GM21360 (cell line): ENCODE data around the gene OR51I2.

Source experiments
- ATAC-seq: cut with Tn5 transposase; IDR thresholded peaks from one replicate; pipeline ENCODE4 v1.9.1; 2021; ENCODE audit warnings: mild to moderate bottlenecking, moderate library complexity; ENCODE audit not compliant: unreplicated experiment

OR51I2 gene, protein sequence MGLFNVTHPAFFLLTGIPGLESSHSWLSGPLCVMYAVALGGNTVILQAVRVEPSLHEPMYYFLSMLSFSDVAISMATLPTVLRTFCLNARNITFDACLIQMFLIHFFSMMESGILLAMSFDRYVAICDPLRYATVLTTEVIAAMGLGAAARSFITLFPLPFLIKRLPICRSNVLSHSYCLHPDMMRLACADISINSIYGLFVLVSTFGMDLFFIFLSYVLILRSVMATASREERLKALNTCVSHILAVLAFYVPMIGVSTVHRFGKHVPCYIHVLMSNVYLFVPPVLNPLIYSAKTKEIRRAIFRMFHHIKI

DNA sequence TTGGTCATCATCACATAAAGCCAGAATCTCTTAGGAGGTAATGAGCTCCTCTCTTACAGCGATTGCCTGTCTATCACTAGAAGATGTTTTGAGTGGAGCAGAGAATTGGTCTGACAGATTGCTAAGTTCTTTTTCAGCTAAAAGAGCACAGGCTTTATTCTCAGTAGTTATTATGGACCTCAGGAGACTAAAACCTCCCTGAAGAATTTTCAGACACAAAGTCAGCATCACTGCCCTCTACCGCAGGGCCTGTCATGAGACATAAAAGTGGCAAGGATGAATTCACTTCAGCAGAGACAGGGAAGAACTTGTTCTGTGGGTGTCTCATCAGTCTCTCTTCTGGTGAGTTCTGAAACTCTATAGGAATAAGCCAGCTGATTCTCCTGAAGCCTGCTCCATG is at the start of gene OR51I2:
Gene OR51I2 (plus strand): TSS at position 301 of the 400 bp plus-strand sequence. CDS start 4,166 bp downstream, outside the sequence.
- ATAC-seq: no peak

DNA sequence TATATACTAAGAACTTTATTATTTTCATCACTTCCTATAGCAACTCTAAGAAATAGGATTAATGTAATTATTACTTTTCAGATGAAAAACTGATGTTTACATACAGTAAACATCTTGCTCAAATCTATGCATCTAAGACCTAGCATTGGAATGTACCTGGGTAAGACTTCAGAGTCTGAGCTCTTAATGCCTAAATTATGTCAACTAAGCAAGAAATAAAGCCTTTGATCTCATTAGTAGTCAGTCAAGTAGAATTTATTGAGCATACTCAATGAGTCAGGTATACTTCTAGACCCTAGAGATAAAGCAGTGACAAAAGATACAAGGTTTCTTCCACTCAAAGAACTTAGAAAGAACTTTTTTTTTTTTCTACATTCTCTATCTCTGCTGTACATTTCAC is 44.0 kb upstream of the OR51I2 start:
- no peak for ATAC-seq

- no peak for ATAC-seq
Observed at GRCh38 chr11:5420993-5421392, 28.1 kb upstream of the OR51I2 start.

DNA sequence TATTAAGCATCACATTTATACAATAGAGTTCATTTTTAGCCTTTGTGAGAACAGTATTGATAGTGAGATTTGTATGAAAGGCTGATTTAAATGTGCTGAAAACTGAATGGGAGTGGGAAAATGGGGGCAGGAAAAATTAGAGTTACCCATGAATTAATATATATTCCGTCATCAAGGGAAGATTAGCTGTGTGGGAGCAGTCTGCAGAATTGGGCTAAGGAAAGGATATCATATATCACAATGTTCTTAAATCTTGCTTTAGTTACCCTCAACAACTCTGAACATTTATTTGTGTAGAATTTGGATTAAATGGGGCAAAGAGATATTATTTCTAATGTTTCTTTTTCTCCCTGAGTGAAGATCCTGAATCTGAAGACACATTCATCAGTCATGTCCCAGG is 27.3 kb upstream of the OR51I2 start, which contains the start of gene OR51Q1:
Gene OR51Q1 (plus strand): TSS at position 301 of the 400 bp plus-strand sequence. CDS start 90 bp downstream, at position 391.
- ATAC-seq: no peak

DNA sequence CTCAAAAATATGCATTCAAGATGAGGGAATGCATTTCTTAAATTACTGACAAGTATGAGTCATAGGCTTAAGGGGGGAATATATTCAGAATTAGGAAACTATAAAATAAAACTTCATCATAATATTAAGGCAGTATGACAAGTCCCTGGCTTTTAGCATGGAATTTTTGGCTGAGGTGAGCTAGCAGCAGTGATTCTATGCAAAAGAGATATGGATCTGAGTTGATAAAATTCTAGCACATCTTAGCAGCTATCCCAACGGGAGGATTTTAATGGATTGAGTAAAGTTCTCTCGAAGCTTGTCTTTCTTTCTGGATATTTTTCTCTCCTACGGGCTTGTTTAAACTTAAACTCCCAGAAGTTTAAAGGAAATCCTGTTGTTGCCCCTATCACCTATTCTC is 26.0 kb upstream of the OR51I2 start:
- no peak for ATAC-seq

GRCh38 chr11:5441414-5441813 is 7.7 kb upstream of the OR51I2 start, which contains the start of gene OR51I1:
TSS of gene OR51I1 (minus strand) at chr11:5441514. CDS start at chr11:5441514, 0 bp downstream.
- no peak for ATAC-seq

GRCh38 chr11:5443835-5444393 is 5.2 kb upstream of the OR51I2 start:
- no peak for ATAC-seq

DNA sequence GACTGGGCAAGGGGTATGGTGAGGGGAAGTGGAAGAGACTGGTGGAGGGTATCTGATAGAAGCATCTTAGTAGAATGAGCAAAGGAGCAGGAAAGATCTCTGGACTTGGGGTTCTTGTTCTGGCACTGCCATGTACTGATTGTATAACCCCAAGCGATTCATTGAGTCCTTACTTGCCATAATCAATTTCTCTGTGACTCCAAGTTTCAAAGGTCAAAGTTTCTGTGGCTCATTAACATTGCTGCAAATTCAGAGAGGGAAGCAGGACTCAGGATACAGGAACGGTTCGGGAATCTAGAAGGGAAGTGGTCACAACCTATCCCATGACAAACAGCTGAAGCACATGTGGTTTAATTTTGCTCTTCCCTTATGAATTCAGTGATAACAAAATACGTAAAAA is 309 bp downstream of the OR51I2 start:
- no peak for ATAC-seq

GRCh38 chr11:5460983-5461621 is 12.0 kb downstream of the OR51I2 start:
- no peak for ATAC-seq

GRCh38 chr11:5467527-5467926 is 18.4 kb downstream of the OR51I2 start:
- ATAC-seq: no peak

GRCh38 chr11:5473921-5474320 is 24.8 kb downstream of the OR51I2 start:
- no peak for ATAC-seq

GRCh38 chr11:5476186-5476819 is 27.2 kb downstream of the OR51I2 start:
- no peak for ATAC-seq

GRCh38 chr11:5486003-5486402 is 36.9 kb downstream of the OR51I2 start:
- ATAC-seq: no peak

- no peak for ATAC-seq
Observed at GRCh38 chr11:5486421-5486820, 37.3 kb downstream of the OR51I2 start.

GRCh38 chr11:5488385-5488784 is 39.3 kb downstream of the OR51I2 start, which contains the start of gene OR52D1:
TSS of gene OR52D1 (plus strand) at chr11:5488685. CDS start at chr11:5488707, 22 bp downstream.
- ATAC-seq: no peak

DNA sequence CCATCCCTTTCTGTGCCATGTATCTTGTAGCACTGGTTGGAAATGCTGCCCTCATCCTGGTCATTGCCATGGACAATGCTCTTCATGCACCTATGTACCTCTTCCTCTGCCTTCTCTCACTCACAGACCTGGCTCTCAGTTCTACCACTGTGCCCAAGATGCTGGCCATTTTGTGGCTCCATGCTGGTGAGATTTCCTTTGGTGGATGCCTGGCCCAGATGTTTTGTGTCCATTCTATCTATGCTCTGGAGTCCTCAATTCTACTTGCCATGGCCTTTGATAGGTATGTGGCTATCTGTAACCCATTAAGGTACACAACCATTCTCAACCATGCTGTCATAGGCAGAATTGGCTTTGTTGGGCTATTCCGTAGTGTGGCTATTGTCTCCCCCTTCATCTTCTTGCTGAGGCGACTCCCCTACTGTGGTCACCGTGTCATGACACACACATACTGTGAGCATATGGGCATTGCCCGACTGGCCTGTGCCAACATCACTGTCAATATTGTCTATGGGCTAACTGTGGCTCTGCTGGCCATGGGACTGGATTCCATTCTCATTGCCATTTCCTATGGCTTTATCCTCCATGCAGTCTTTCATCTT is 39.8 kb downstream of the OR51I2 start:
- ATAC-seq: no peak

- no peak for ATAC-seq
Observed at GRCh38 chr11:5489576-5490357, 40.6 kb downstream of the OR51I2 start.

GRCh38 chr11:5499671-5500070 is 50.5 kb downstream of the OR51I2 start:
- ATAC-seq: no peak

GRCh38 chr11:5500393-5500801 is 51.3 kb downstream of the OR51I2 start:
- ATAC-seq: no peak

GRCh38 chr11:5504403-5504921 is 55.3 kb downstream of the OR51I2 start:
- no peak for ATAC-seq
